ENCODE measurements around the gene MRFAP1L1. TPM values are rescaled to one million over a fixed set of nuclear protein-coding genes. Genes with fewer than 3 reads are reported as not detected.

MRFAP1L1 gene
- total RNA-seq, 1 donor from 2014 or later = 36.8 TPM

- no peak overlapping the region for H3K4me3 Mint-ChIP-seq (ENCODE audit: unreplicated experiment)
- H3K9me3 Mint-ChIP-seq (ENCODE audit: unreplicated experiment) = peaks cover 7% of the 10 kb centered on the region
- H3K36me3 Mint-ChIP-seq (ENCODE audit: low read depth, unreplicated experiment) = peaks cover 25% of the 10 kb centered on the region
- Histone ChIP-seq H4K20me1 (ENCODE audit: insufficient read depth, low read length) (peaks cover 22% of the 10 kb centered on the region), H3K79me2 (ENCODE audit: insufficient read depth, low read length) (peaks cover 24% of the 10 kb centered on the region), H3K4me2 (ENCODE audit: low read length) (no peak overlapping the region), H3K4me3 (ENCODE audit: insufficient read depth, low read depth, low read length) (no peak overlapping the region), H3K9ac (ENCODE audit: low read length) (no peak overlapping the region), H3K27ac (ENCODE audit: low read depth, low read length) (no peak overlapping the region), H2AFZ (ENCODE audit: low read depth, low read length) (no peak overlapping the region), H3K36me3 (ENCODE audit: insufficient read depth, low read length) (no peaks in the 10 kb centered on the region), H3K4me1 (ENCODE audit: insufficient read depth, low read length) (no peaks in the 10 kb centered on the region), H3K9me3 (ENCODE audit: insufficient read depth, low read depth, low read length) (no peaks in the 10 kb centered on the region), H3K27me3 (ENCODE audit: insufficient read depth, low read length) (no peaks in the 10 kb centered on the region)
- peak overlapping the region; percentile 3 for H3K27ac Mint-ChIP-seq (ENCODE audit: unreplicated experiment)
- H3K27me3 Mint-ChIP-seq (ENCODE audit: low read depth, unreplicated experiment) = no peaks in the 10 kb centered on the region
- TF ChIP-seq EZH2 (IDR thresholded peaks at IDR 0.05; ENCODE audit: insufficient read depth, low read length) = no peak
- no peak for TF ChIP-seq CTCF (IDR thresholded peaks at IDR 0.05; ENCODE audit: insufficient read depth, low read depth, low read length)
- FAIRE-seq = no peak
- DNase-seq (ENCODE audit: low read depth) = no peak
- peaks cover 3% of the 10 kb centered on the region for H3K4me1 Mint-ChIP-seq (ENCODE audit: low read depth, unreplicated experiment)
Measured at GRCh38 chr4:6699903-6700302, 9.8 kb downstream of the MRFAP1L1 start.

DNA sequence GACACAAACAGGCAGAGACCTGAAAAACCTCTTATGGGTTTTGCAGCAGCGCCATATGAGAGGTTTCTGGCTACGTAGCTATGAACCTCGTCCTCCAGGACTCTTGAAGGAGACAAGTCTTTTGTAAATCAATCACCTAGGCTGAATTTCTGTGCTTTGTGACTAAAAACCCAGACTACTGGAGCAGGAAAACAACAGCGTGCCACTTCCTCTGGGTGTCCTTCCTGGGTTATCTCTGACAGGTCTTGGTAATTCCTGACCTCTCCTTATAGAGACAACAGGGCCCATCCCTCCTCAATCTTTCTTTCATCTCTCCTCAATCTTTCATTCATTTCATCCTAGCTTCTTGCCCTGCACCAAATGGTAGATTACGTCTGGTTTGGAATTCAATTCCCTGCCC is 10.3 kb downstream of the MRFAP1L1 start:
- Histone ChIP-seq H3K9me3 (ENCODE audit: insufficient read depth, low read depth, low read length) (no peaks in the 10 kb centered on the region), H3K27me3 (ENCODE audit: insufficient read depth, low read length) (no peaks in the 10 kb centered on the region), H3K9ac (ENCODE audit: low read length) (no peak overlapping the region), H3K36me3 (ENCODE audit: insufficient read depth, low read length) (no peaks in the 10 kb centered on the region), H3K27ac (ENCODE audit: low read depth, low read length) (no peak overlapping the region), H3K79me2 (ENCODE audit: insufficient read depth, low read length) (peaks cover 18% of the 10 kb centered on the region), H2AFZ (ENCODE audit: low read depth, low read length) (no peak overlapping the region), H3K4me1 (ENCODE audit: insufficient read depth, low read length) (no peaks in the 10 kb centered on the region), H3K4me2 (ENCODE audit: low read length) (no peak overlapping the region), H3K4me3 (ENCODE audit: insufficient read depth, low read depth, low read length) (no peak overlapping the region), H4K20me1 (ENCODE audit: insufficient read depth, low read length) (peaks cover 17% of the 10 kb centered on the region)
- TF ChIP-seq EZH2 (IDR thresholded peaks at IDR 0.05; ENCODE audit: insufficient read depth, low read length) (no peak), CTCF (IDR thresholded peaks at IDR 0.05; ENCODE audit: insufficient read depth, low read depth, low read length) (no peak)
- FAIRE-seq (no peak), DNase-seq (ENCODE audit: low read depth) (no peak)
- no peaks in the 10 kb centered on the region for H3K27me3 Mint-ChIP-seq (ENCODE audit: low read depth, unreplicated experiment)
- H3K4me1 Mint-ChIP-seq (ENCODE audit: low read depth, unreplicated experiment) = peaks cover 3% of the 10 kb centered on the region
- no peak overlapping the region for H3K4me3 Mint-ChIP-seq (ENCODE audit: unreplicated experiment)
- peak overlapping the region; percentile 3 for H3K27ac Mint-ChIP-seq (ENCODE audit: unreplicated experiment)
- H3K36me3 Mint-ChIP-seq (ENCODE audit: low read depth, unreplicated experiment) = peaks cover 21% of the 10 kb centered on the region
- H3K9me3 Mint-ChIP-seq (ENCODE audit: unreplicated experiment) = peaks cover 6% of the 10 kb centered on the region

DNA sequence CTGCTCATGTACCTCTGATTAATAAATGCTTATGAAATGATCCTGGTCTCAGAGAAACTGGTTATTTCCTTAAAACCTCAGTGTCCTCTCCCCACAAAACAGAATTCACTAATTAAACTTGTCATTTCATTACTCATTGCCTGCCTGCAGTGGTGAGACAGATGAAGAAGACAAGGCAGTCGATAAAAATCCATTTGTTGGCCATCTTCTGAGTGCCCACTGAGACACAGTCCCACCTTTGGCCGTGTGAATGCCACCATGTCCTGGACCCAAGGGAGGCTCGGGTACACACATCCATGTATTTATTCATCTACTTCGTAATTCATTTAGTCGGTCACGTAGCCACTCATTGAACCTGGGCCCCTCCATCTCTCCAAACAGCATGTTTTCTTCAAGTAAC is 12.5 kb downstream of the MRFAP1L1 start:
- H3K36me3 ChIP-seq (ENCODE audit: insufficient read depth, low read length) = no peaks in the 10 kb centered on the region
- Mint-ChIP-seq H3K36me3 (ENCODE audit: low read depth, unreplicated experiment) (peaks cover 10% of the 10 kb centered on the region), H3K4me3 (ENCODE audit: unreplicated experiment) (no peak overlapping the region), H3K27ac (ENCODE audit: unreplicated experiment) (no peak overlapping the region), H3K9me3 (ENCODE audit: unreplicated experiment) (no peaks in the 10 kb centered on the region), H3K4me1 (ENCODE audit: low read depth, unreplicated experiment) (peaks cover 6% of the 10 kb centered on the region), H3K27me3 (ENCODE audit: low read depth, unreplicated experiment) (no peaks in the 10 kb centered on the region)
- H3K27me3 ChIP-seq (ENCODE audit: insufficient read depth, low read length) = no peaks in the 10 kb centered on the region
- H3K9me3 ChIP-seq (ENCODE audit: insufficient read depth, low read depth, low read length) = no peaks in the 10 kb centered on the region
- no peak overlapping the region for H3K9ac ChIP-seq (ENCODE audit: low read length)
- no peak overlapping the region for H3K27ac ChIP-seq (ENCODE audit: low read depth, low read length)
- no peak overlapping the region for H3K4me3 ChIP-seq (ENCODE audit: insufficient read depth, low read depth, low read length)
- H3K4me1 ChIP-seq (ENCODE audit: insufficient read depth, low read length) = no peaks in the 10 kb centered on the region
- DNase-seq (ENCODE audit: low read depth) = no peak
- no peak for TF ChIP-seq CTCF (IDR thresholded peaks at IDR 0.05; ENCODE audit: insufficient read depth, low read depth, low read length)
- no peak for TF ChIP-seq EZH2 (IDR thresholded peaks at IDR 0.05; ENCODE audit: insufficient read depth, low read length)
- H4K20me1 ChIP-seq (ENCODE audit: insufficient read depth, low read length) = peaks cover 16% of the 10 kb centered on the region
- FAIRE-seq = no peak
- H2AFZ ChIP-seq (ENCODE audit: low read depth, low read length) = no peak overlapping the region
- no peak overlapping the region for H3K4me2 ChIP-seq (ENCODE audit: low read length)
- no peaks in the 10 kb centered on the region for H3K79me2 ChIP-seq (ENCODE audit: insufficient read depth, low read length)

Measured in astrocyte (in vitro differentiated cells and primary cell).